Vagina (tissue), 2 donors: ENCODE data around the gene TRIO. TPM values are rescaled to one million over a fixed set of nuclear protein-coding genes. Genes with fewer than 3 reads are reported as not detected.

Source experiments
- DNase-seq, 2 donors: peaks; one replicate each; pipeline ENCODE4 v3.0.0-alpha.2; 2017; ENCODE audit errors: extremely low spot score in 2 of 2
- H3K27ac ChIP-seq: fragments of 200-600 bp; sonication (generic); one replicate; pipeline ENCODE4 v1.5.1; 2019
- H3K27me3 ChIP-seq: fragments of 200-600 bp; sonication (generic); one replicate; pipeline ENCODE4 v1.5.1; 2019
- H3K36me3 ChIP-seq, 2 donors: fragments of 200-600 bp; sonication (generic); one replicate each; pipeline ENCODE4 v1.5.1; 2017 to 2019
- H3K4me1 ChIP-seq: fragments of 200-600 bp; sonication (generic); one replicate; pipeline ENCODE4 v1.5.1; 2019
- H3K4me3 ChIP-seq, 2 donors: fragments of 200-600 bp; sonication (generic); 1 replicate in 1 of 2; 2 replicates in 1 of 2; pipeline ENCODE4 v1.5.1; 2016 to 2019
- H3K9me3 ChIP-seq: fragments of 200-600 bp; sonication (generic); one replicate; pipeline ENCODE4 v1.5.1; 2019
- POLR2A ChIP-seq, 2 donors: fragments of 450-650 bp; IDR thresholded peaks; one replicate each; pipeline ENCODE4 v1.6.1; 2017; ENCODE audit warnings: antibody characterized with exemption in 2 of 2, mild to moderate bottlenecking in 2 of 2, moderate library complexity in 2 of 2
- POLR2AphosphoS5 ChIP-seq, 2 donors: sonication (generic); formaldehyde crosslinking; IDR thresholded peaks; one replicate each; pipeline ENCODE4 v1.9.0; 2017; ENCODE audit warnings: antibody characterized with exemption in 2 of 2, mild to moderate bottlenecking in 2 of 2, low read depth in 1 of 2; ENCODE audit not compliant: insufficient read depth in 1 of 2
- intact Hi-C: fragments of 100-400 bp; cut with DNase I; formaldehyde crosslinking; loops from one replicate; pipeline ENCODE4 v1.15.1; 2023
- total RNA-seq: library from RNA; depleted of rRNA; stranded (reverse); fragments of >200 nt; gene quantifications from one replicate; pipeline ENCODE4 v1.2.3, GENCODE V29; 2016
- TF ChIP-seq, protein P1 (sequence below), 3 experiments: fragments of 450-650 bp in 2 of 3; fragments of 200-600 bp in 1 of 3; sonication (generic) in 1 of 3; IDR thresholded peaks; one replicate each; pipeline ENCODE4 v1.5.1; 2017 to 2019; ENCODE audit warnings: antibody characterized with exemption in 3 of 3, mild to moderate bottlenecking in 2 of 3, moderate library complexity in 2 of 3

Gene TRIO
- total RNA-seq, 1 donor from 2014 or later, result 142 TPM

DNA sequence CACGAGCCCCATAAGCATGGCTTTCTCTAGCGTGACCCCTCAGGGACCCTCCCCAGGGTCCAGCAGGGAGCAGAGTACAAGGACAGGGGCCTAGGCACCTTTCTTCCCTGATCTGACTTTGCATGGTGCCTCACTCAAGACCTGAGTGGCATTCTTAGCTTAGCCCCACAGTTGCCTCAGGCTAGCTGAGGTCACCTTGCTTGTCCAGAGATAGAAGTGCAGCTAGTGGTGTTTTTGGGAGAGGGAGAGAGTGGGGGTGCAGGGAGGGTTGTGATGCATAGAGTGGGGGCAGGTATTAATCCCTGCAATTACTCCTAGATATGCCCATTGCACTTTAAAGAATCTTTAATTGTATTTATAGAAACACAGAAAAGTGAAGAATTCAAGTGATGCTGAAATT is 8.4 kb upstream of the TRIO start:
- TF ChIP-seq POLR2A (IDR thresholded peaks at IDR 0.05) (no peak), POLR2AphosphoS5 (IDR thresholded peaks at IDR 0.05; ENCODE audit: insufficient read depth in 1 of 2, low read depth in 1 of 2) (no peak)
- TF ChIP-seq, protein P1, sequence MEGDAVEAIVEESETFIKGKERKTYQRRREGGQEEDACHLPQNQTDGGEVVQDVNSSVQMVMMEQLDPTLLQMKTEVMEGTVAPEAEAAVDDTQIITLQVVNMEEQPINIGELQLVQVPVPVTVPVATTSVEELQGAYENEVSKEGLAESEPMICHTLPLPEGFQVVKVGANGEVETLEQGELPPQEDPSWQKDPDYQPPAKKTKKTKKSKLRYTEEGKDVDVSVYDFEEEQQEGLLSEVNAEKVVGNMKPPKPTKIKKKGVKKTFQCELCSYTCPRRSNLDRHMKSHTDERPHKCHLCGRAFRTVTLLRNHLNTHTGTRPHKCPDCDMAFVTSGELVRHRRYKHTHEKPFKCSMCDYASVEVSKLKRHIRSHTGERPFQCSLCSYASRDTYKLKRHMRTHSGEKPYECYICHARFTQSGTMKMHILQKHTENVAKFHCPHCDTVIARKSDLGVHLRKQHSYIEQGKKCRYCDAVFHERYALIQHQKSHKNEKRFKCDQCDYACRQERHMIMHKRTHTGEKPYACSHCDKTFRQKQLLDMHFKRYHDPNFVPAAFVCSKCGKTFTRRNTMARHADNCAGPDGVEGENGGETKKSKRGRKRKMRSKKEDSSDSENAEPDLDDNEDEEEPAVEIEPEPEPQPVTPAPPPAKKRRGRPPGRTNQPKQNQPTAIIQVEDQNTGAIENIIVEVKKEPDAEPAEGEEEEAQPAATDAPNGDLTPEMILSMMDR (IDR thresholded peaks at IDR 0.05), result no peak
- H3K9me3 ChIP-seq, result no peaks in the 10 kb centered on the region
- H3K4me3 ChIP-seq, result no peak overlapping the region
- no peak overlapping the region for H3K27ac ChIP-seq
- DNase-seq, result no peak
- intact Hi-C loops, result no loop called here
- H3K36me3 ChIP-seq, result no peaks in the 10 kb centered on the region
- H3K4me1 ChIP-seq, result no peaks in the 10 kb centered on the region
- H3K27me3 ChIP-seq, result no peaks in the 10 kb centered on the region

DNA sequence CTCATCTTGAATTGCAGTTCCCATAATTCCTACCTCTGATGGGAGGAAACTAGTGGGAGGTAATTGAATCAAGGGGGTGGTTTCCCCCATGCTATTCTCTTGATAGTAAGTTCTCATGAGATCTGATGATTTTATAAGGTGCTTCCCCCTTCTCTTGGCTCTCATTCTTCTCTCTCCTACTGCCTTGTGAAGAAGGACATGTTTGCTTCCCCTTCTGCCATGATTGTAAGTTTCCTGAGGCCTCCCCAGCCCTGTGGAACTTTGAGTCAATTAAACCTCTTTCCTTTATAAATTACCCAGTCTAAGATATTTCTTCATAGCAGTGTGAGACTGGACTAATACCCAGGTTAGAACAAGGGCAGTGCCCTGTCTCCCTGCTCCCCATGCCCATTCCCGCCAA is 7.5 kb upstream of the TRIO start:
- Histone ChIP-seq H3K27ac (no peak overlapping the region), H3K4me1 (no peaks in the 10 kb centered on the region), H3K4me3 (no peak overlapping the region), H3K36me3 (no peaks in the 10 kb centered on the region), H3K9me3 (no peaks in the 10 kb centered on the region), H3K27me3 (no peaks in the 10 kb centered on the region)
- intact Hi-C loops, result no loop called here
- DNase-seq, result no peak
- no peak for TF ChIP-seq POLR2AphosphoS5 (IDR thresholded peaks at IDR 0.05; ENCODE audit: insufficient read depth in 1 of 2, low read depth in 1 of 2)
- TF ChIP-seq POLR2A (IDR thresholded peaks at IDR 0.05), result no peak
- TF ChIP-seq, protein P1 (IDR thresholded peaks at IDR 0.05), result no peak

DNA sequence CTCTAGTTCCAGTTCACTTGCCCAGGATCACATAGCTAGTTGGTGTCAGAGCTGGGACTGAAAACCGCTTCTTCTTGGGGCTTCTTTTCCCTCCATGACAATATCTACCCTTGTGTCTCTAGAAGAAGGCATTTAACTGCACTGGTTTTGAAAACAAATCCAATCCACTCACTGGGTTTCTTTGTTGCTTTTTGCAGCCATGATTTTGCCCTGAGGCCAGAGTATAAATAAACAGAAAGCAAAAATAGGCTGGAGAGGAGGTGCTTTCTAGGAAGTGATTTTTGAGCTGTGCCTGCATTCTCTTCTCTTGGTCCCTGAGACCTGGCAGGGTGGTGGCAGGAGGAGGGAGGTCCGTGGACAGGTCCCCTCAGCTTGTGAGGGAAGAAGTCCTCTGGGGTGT is 6.9 kb upstream of the TRIO start:
- Histone ChIP-seq H3K4me3 (no peak overlapping the region), H3K27ac (no peak overlapping the region), H3K27me3 (no peaks in the 10 kb centered on the region), H3K4me1 (no peaks in the 10 kb centered on the region), H3K9me3 (no peaks in the 10 kb centered on the region), H3K36me3 (no peaks in the 10 kb centered on the region)
- TF ChIP-seq, protein P1 (IDR thresholded peaks at IDR 0.05), result no peak
- TF ChIP-seq POLR2A (IDR thresholded peaks at IDR 0.05) (no peak), POLR2AphosphoS5 (IDR thresholded peaks at IDR 0.05; ENCODE audit: insufficient read depth in 1 of 2, low read depth in 1 of 2) (no peak)
- intact Hi-C loops, result no loop called here
- no peak for DNase-seq

DNA sequence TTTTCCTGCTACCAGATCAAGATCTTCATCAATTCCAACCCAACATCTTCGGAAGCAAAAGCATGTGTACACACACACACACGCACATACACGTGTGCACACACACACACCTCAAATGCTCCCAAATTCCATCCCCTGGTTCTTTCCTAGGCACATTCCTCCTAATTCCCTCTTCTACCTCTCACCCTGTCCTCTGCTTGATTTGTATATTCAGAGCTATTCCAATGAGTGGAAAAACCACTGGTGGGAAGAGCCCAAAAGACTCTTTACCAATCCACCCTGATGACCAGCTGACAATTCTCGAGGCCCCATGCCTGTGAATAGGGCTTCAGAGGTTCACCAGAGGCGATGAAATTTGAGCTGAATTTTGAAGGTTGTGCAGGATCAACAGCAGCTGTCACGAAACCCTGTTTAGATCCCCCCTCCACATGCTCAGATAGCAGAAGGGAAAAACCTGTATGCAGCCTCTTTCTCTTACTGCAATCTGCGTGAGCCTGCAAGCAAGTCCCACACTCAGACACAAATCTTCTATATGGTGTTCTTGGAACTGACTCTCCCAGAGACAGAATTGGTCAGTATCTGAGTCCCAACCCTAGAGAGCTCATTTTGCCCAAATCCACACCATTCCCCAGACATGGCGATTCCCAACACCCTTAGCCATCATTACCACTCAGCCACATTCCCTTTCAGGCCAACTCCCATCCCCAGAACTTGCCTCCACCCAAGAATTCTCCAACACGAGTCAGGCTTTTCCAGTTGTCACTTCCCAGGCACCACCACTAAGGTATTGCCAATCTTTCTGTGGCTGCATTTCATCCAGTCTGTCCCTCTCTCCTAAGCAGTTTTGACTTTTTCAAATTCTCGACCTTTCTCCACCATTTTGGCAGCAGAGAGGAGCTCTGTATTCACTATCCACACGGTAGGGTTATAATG is 4.3 kb upstream of the TRIO start:
- Histone ChIP-seq H3K27ac (no peak overlapping the region), H3K9me3 (no peaks in the 10 kb centered on the region), H3K4me1 (no peaks in the 10 kb centered on the region), H3K36me3 (no peaks in the 10 kb centered on the region), H3K4me3 (no peak overlapping the region), H3K27me3 (no peaks in the 10 kb centered on the region)
- no peak for TF ChIP-seq POLR2AphosphoS5 (IDR thresholded peaks at IDR 0.05; ENCODE audit: insufficient read depth in 1 of 2, low read depth in 1 of 2)
- TF ChIP-seq, protein P1 (IDR thresholded peaks at IDR 0.05), result no peak
- no peak for TF ChIP-seq POLR2A (IDR thresholded peaks at IDR 0.05)
- intact Hi-C loops, result no loop called here
- DNase-seq, result no peak

DNA sequence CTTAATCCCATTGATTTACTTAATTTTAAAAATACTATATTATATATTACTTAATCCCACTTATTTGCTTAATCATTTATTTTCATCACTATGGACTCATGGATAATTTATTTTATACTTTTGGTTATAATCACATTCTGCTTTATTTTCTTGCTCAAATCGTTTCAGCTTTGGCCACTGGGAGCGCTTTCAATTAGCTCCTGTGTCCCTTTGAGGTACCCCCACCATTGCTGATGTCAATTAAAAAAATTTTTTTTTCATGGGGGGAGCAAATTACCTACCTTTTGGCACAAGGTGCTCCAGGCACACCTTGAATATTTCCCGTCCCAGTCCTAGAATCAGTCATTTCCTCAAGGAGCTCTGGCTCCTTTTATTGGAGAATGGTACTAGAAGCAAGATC is 1.4 kb upstream of the TRIO start:
- H3K4me3 ChIP-seq, result no peak overlapping the region
- no peaks in the 10 kb centered on the region for H3K36me3 ChIP-seq
- intact Hi-C loops, result loop anchor here (5.0 to 10.0 kb wide), 2 partner anchors 53 to 131 kb away; no protein-coding TSS in a partner anchor
- H3K27me3 ChIP-seq, result no peaks in the 10 kb centered on the region
- TF ChIP-seq, protein P1 (IDR thresholded peaks at IDR 0.05), result no peak
- no peak for TF ChIP-seq POLR2A (IDR thresholded peaks at IDR 0.05)
- no peak for TF ChIP-seq POLR2AphosphoS5 (IDR thresholded peaks at IDR 0.05; ENCODE audit: insufficient read depth in 1 of 2, low read depth in 1 of 2)
- no peak for DNase-seq
- H3K9me3 ChIP-seq, result no peaks in the 10 kb centered on the region
- H3K4me1 ChIP-seq, result peaks cover 15% of the 10 kb centered on the region
- H3K27ac ChIP-seq, result peak overlapping the region; percentile 96
